Activated CD8-positive, alpha-beta memory T cell treated with anti-CD3 and anti-CD28 coated beads, Interleukin-2, amount 50 U/mL, for 48 hours (primary cell): ENCODE data around the gene GRM5.

Experiments used
- DNase-seq: peaks from one replicate; pipeline ENCODE4 v3.0.0-alpha.2; 2020

Gene GRM5

DNA sequence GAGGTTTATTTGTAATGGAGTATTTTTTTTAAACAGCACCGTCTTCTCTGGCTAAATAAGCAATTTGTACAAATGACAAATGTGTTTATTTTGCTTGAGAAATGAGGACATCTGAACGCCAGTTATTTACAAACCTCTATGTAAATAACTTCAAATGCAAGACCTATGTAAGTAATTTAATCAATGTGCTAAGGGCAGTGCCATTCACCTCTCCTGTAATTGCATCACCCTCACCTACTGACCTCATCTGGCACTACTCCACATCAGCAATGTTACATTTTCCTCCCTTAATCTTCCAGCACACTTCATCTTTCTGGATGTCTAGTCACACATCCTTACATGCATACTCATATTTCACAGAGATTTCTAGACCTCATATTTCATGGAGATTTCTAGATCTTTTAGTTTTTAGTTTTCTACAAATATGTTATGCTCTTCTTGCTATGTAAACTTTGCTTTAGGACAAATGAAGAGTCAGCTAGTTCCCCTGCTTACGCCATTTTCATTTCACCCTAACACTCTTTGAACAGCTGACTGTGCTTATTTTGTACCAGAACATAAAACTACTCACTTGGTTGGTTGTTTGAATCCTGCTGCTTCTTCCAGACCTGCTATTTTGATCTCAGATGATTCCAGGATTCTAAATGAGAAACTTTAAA is 238.6 kb downstream of the GRM5 start:
- DNase-seq = no peak

DNA sequence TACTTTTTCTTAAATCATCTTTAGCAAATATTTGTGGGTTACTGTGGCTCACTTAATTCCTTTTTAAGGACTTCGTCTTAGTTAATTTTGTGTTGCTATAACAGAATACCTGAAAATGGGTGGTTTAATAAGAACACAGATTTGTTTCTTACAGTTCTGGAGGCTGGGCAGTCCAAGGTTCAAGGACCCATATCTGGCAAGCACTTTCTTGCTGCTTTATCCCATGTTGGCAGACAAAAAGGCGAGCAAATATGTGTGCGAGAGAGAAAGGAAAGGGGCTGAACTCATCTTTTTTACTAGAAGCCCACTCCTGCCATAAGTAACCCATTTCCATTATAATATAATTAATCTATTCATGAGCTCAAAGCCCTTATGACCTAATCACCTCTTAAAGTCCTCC is 246.2 kb downstream of the GRM5 start:
- no peak for DNase-seq

DNA sequence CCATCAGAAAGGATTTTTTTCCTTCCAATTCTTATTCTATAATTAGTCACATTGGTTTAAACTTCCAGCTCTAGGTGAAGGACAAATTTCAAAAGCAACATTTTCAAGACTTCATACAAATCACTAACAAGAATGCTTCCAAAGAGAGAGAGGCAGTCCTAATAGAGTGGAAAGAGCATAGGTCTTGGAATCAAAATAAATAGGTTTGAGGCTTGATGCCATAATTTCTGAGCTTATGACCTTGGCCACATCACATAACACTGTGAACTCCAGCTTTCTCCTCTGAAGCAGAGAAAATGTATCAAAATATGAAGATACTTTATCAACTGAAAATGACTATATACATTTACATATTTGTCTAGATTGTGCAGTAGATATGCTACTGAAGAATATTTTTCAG is 246.8 kb downstream of the GRM5 start:
- no peak for DNase-seq

DNA sequence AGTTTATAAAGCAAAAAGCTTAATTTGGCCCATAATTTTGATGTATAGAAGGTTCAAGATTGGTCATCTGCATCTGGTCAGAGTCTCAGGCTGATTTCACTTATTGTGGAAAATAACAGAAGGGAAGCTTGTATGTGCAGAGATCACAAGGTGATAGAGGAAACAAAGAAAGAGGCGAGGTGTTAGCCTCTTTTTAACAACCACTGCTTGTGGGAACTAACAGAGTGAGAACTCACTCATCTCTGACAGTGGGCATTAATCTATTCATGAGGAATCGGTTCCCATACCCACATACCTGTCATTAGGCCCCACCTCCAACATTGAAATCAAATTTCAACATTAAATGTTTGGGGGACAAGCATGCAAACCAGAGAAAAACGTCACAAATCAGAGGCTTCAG is 250.3 kb downstream of the GRM5 start:
- DNase-seq = no peak

DNA sequence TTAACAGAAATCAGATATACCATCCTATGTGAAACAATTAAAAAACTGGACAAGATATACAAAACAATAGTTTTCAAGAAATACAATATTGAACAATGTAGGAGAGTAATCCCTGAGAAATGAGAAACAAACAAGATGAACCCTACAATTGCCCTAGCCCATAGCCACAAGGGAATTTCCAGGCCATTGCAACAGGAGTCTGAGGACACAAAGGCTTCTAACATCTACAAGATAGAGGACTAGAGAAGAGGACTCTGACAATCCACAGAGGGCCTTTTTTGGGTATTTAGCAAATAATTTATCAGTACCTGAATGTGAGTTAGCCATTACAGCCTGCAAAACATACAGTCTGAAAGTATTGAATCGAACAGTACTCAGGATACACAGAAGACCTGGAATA is 251.7 kb downstream of the GRM5 start:
- no peak for DNase-seq

DNA sequence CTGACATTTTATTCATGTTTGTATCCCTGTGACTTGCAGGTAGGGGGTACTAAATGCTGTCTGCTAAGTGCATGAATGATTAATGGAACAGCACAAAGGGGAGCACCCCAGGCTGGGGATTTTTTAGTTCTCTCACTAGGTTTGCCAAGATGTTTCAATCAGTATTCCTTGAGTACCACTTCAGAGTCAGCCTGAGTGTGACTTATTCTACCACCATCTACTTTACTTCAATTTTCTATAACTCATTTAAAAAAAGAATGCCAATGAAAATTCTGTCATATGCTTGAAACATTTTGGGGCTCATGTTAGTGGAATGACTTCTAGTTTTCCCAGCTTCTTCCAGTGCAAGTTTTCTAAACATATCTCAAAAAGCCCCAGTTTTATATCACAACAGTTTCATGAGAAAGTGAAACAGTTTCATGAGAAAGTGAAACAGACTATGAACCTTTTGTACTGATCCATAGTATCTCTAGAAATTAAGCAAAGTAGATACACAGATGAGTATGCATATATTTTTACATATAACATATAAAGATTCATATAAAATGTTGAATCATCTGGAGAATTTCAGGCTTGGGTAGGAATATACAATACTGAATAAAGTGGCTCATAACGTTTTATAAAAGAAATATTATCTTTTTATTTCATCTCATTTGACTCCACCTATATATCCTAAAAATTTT is 252.4 kb downstream of the GRM5 start:
- no peak for DNase-seq

DNA sequence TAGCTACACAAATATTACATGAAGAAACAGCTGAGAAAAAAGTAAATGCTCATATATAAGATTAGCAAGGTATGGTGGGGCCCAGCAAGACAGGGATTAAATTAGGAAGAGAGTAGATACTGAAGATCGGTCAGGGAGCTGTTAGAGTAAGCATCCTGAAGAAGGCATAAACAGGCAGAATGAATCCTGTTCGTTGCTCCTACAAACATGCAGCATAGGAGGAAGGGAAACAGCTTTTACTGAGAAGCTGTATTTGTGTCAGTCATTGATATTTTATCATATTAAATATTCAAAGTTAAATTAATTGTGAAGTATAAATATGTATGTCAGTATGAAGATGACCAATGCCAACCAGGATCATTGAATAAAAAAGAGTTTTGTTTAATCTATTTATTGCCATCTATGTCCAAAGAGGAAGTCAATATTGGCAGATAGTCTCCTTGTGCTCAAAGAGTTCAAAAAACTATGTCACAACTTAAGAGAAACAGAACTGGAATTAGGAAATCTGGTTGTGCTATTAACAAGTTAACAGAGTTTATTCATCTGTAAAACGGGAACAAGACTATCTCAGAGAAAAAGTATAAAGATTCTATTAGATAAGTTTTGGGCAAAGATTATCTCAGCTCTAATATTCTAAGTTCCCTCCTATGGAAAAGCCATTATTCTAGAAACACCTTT is 255.2 kb downstream of the GRM5 start:
- DNase-seq = no peak

DNA sequence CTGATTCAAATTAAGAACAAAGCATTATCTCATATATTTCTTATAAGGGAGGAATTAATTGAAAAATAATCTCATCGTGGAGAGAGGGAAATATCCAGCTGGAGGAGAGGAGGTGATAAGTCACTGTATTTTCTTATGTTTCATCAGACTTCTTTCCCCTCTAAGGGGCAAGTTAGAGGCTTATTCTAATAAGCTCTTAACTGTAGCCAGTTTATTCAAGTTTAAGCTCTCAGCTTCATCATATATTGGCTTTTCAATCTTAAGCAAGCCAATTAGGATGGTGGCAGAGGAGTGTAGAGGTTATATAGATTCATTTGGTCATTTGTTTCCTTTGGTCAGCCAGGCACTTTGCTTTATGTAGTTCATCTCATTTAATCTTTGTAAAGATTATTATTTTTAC is 256.7 kb downstream of the GRM5 start:
- DNase-seq = no peak

DNA sequence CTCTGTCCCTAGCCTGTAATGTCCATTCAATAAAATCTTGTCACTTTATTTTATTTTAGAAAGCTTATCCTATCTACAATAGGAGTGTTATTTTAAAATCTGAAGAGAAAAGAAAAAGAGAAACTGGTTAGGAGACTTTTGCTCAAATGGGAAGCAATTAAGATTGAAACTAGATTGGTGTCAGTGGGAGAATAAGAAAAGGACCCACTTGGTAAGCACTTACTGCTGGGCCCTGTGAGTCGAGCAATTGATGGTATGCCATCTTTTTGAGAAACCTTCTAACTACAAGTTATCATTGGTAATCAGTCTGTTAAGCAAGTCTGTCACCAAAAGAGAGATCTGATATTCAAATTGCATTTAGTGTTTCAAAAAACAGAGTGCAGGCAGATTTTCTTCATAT is 258.4 kb downstream of the GRM5 start:
- no peak for DNase-seq

DNA sequence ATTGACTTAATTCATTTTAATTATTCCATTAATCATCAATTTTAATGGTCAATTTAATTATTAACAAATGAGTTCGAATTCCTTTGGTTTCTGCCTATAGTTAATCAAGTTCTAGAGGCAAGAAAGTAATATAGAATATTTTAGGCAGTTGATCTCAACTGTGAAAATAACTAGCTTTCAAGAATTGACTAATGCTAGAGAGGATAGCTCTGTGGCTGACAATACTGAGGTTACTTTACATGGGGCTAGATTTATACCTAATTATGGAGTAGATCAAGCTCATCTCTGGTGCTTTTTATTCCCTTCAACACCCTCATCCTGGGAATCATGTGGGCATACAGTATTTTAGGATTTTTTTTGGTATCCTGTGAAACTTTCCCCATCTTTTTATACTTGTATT is 259.4 kb downstream of the GRM5 start:
- no peak for DNase-seq

DNA sequence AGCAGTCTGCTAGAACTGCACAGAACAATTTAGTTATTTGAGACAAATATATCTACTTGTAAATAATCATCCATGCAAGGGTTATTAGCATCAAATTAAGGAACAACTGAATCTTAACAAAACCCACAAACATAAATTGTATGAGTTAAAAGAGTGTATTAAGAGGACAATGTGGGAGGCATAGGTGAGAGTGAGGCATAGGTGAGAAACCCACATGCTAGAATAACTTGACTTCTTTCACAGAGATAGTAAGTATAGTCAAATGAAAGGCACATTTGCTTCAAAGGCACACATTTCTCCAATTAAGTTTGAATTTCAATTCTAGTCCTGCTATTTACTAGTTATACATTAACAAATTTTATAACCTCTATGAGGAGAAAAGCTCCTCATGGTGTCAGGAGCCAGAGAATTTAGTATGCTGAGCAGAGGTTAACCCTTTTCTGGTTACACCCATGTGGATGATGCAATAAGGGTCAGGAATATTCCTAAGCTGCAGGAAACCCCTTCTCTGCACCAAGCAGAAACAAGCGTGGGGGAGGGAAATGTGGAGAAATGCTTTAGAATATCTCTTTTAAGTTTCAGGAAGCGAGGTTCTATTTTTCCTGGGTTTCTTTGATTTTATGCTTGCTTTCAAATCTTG is 264.2 kb downstream of the GRM5 start:
- DNase-seq = no peak

DNA sequence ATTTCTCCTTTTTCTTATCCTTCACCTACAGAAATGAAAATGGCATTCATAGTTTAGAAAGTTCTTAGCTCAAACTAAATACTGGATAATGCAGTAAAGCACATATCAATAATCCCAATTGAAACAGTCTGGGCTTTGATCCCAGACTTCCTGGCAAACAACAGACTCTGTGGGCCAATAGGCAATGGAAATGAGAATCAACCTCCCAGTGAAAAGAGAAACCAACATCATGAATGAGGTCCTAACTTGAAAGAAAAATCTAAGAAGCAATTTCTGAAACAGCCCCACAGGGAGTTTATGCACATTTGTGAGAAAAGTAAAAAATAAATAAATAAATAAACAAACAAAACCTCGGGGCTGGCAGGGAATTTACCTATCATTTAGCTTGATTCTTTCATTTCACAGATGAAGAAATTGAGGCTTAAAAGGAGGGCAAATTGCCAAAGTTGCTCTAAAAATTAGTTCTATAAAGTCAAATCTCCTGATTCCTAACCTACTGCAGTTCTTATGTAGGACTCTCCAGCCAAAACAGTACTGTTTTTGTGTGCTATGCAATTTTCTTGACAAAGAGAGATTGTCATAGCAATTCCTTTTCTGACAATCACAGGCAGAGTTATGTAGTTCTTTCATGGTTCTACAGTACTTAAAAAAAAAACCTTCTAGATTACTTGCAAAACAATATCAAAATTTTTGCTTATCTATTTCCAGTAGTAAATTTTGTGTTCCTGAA is 265.8 kb downstream of the GRM5 start:
- no peak for DNase-seq

DNA sequence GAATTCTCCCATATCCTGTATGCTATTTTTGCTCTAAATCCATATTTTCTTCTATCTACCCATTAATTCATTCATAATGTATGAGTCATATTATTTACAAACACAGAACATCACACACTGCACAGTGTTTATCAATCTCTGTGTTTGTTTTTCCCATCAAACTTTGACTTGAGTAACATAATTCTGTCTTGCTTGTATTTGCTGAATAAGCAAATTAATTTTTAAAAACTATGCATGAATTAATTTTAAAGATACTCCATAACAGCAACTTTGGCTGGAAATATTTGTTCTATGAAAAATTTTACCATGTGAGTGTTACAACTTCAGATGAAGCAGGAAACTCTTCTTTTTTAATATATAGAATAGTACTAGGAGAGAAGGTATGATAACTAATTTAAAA is 275.6 kb downstream of the GRM5 start:
- no peak for DNase-seq

DNA sequence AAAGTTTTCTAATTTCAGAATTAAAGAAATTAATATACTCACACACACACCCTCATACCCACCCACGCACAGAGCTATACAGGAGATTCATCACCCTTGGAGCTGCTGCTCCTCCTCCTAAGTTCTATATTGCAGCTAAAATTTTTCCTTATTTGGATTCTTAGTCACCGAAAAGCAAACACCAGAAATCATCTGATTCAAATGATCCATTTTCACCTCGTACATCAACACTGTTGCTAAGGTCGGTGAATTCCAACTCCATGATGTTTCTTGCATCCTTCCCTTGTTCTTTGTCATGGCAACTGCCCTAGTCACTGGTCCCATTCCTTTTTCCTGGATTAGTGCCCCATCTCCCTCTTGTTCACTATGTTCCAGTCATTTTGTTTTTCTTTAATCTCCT is 286.2 kb downstream of the GRM5 start:
- DNase-seq = no peak

DNA sequence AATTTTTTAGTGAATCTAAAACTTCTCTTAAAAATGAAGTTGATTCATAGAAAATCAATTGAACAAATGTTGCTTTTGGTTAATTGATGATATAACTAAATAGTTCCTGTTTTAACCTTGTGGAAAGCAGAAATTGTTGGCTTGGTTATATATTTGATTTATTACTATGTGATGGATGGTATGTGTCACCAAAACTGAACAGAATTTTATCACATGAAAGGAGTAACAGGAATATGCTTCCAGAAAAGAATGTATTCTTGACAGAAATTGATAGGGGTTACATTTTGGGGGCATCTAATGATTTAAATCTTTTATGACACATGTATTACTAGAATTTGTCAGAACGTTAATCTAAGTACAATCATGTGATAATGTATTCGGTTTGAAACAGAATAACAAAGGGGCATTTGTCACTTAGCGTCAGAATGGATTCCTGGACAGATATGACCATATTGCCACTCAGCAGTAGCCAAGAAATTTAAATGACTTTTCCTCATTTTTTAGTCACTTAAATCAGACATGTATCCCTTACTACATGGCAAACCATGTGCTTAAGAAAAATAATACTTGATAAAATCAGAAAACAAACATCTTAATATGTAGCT is 295.2 kb downstream of the GRM5 start:
- DNase-seq = no peak

DNA sequence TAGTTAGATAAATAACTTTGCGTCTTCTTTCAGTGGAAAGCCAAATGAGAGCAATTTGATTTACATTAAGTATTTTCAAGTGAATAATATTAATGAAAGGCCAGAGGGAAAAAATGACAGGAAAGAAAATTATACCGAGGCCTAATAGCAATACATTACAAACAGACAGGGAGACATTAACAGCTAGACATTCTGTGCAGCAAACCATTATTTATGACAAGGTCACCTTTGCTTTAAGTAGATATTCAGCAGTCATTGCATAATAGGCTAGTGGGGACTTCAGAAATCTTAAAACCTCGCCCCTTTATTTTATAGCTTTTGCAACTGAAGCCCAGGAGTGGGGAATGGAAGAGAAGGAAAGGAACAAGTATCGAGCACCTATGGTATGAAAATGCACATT is 321.6 kb downstream of the GRM5 start:
- no peak for DNase-seq

DNA sequence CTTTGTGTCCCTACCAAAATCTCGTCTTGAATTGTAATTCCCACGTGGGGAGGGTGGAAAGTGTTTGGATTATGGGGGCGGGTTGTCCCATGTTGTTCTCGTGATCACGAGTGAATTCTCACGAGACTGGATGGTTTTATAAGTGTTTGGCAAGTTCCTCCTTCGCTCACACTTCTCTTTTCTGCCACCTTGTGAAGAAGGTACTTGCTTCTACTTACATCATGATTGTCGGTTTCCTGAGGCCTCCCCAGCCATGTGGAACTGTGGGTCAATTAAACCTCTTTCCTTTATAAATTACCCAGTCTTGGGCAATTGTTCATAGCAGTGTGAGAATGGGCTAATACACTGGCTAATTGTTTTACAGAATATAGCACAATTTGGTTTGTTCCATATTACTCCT is 326.3 kb downstream of the GRM5 start:
- DNase-seq = no peak

DNA sequence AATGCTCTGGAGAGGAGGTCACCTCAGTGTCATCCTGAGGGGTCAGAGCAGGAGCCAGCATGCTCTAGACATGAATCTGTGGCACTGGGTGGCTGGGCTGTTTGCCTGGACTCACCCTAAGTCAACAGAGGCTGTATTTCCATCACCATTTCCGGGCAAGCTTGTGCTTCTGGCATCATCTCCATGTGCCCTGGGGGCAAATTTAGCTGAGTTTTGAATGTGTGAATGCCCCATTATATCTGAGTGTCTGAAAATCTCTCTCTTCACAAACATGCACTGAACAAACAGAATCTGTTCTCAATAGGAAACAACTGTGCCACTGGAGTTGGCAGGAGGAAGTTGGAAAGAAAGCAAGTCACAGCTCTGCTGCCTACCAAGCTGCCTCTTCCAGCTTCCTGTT is 356.2 kb downstream of the GRM5 start:
- DNase-seq = no peak

DNA sequence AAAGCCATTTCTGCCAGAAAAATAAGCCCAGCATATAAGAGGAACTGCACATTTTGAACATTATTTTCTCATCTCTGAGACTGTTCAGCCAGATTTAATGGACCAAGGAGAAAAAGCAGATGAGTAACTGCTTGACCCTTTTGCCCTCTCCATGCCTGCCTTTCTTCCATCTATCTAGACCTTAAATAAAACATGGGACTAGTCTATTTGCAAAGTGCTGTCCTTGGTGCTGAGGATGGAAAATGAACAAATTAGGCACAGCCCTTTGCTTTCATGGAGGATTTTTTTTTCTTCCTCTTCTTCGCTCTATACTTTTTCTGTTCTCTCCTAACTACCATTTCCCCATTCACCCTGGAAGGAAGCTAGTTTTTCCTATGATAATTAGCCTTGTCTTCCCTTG is 361.3 kb downstream of the GRM5 start:
- DNase-seq = no peak

DNA sequence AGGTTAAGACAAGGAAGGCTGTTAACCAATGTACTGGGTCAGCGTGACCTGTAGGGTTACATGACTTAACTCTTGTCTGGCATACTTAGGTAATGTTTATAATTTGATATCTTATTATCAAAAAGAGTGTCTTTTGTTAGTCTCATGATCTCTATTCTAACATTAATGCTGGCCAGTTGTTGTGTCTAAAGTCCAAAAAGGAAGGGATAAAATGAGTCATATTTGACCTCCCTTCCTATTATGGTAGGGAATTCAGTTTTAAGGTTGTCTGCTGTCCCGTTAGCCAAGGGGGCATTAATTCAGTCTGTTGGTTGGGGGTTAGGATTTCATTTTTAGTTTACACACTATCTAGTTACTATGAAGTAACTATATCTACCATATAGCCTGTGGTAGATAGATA is 364.0 kb downstream of the GRM5 start:
- no peak for DNase-seq

DNA sequence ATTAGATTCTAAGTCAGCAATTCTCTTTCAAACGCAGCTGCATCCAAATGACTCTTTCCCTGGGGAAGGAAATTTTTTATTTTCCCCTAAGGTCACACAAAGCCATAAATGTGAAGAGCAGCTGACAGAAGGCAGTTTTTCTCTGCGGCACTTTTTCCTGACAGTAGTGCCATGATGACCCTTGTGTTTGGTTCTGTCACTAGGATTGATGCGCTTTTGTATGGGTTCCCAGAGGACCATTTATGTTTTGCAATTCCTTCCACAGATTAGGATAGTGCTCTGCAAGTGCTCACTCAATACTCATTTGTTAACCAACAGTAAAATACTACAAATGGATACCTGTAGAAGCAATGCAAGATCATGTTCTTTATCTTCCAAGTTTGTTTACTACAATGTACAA is 368.6 kb downstream of the GRM5 start:
- no peak for DNase-seq

DNA sequence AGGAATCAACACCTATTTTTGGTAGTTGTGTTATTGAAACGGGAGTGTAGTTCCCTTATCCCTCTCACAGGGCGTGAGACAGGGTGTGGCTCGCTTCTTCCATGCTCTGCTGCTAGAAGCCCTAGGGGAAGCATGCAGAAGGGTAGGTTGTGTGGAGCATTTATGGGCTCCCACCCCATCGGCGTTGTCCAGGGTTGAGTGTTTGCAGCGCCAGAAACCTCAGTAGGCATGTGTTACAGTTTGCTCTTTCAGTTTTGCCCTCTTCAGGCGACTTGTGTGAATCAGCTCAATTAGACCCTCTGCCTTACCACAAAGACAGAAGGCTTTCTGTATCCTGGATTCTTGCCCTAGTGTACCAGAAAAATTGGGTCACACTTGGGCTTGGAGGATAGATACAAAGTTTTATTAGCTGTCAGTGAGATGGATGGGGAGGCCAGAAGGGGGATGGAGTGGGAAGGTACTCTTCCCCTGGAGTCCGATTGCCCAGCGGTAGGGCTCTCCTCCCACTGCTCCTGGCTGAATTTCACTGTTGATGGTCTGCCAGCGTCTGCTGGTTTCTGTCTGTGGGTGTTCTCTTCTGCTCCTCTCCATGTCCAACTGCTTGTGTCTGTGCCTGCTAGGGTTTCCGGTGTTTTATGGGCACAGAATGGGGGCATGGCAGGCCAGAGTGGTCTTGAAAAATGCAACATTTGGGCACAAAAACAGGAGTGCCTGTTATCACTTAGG is 369.9 kb downstream of the GRM5 start:
- DNase-seq = no peak
